PC-3 (cell line): ENCODE measurements around the gene KLRC1. TPM values are rescaled to one million over a fixed set of nuclear protein-coding genes. Genes with fewer than 3 reads are reported as not detected.

Experiments used
- ATAC-seq: fragments of 200-7000 bp; cut with Tn5 transposase; 2 replicates; pipeline ENCODE4 v1.9.1; 2020; ENCODE audit warnings: mild to moderate bottlenecking, moderate library complexity
- BruUV-seq: library from RNA; stranded (reverse); fragments of 400-500 nt; replicated peaks from 2 replicates; lab custom pipeline; 2021; lab: Mats Ljungman, UMichigan
- CTCF ChIA-PET: fragments of 300-600 bp; sonication (Branson Sonifier 250); formaldehyde crosslinking; loops from one replicate; lab custom pipeline; 2022; ENCODE audit warnings: antibody characterized with exemption; lab: Charles Lee
- POLR2A ChIA-PET: fragments of 300-600 bp; sonication (Branson Sonifier 250); formaldehyde crosslinking; loops from one replicate; lab custom pipeline; 2022; ENCODE audit warnings: antibody characterized with exemption; ENCODE audit not compliant: unreplicated experiment; lab: Charles Lee
- DNase-seq: peaks from one replicate; pipeline ENCODE4 v3.0.0-alpha.2; 2015
- H2AFZ ChIP-seq: fragments of 300-600 bp; sonication (generic); 2 replicates; pipeline ENCODE4 v1.6.0; 2016; ENCODE audit warnings: antibody characterized with exemption, low read length
- H3F3A ChIP-seq: fragments of 300-600 bp; sonication (generic); one replicate; pipeline ENCODE4 v1.6.0; 2017; ENCODE audit warnings: antibody characterized with exemption, low read length, control low read depth, mild to moderate bottlenecking; ENCODE audit not compliant: unreplicated experiment
- H3K27ac ChIP-seq: fragments of 300-600 bp; sonication (generic); 2 replicates; pipeline ENCODE4 v1.5.1; 2016; ENCODE audit warnings: mild to moderate bottlenecking, low read length
- H3K27me3 ChIP-seq: fragments of 300-600 bp; sonication (generic); 2 replicates; pipeline ENCODE4 v1.6.1; 2016; ENCODE audit warnings: low read length, mixed read lengths
- H3K36me3 ChIP-seq: fragments of 300-600 bp; sonication (generic); 2 replicates; pipeline ENCODE4 v1.6.1; 2016; ENCODE audit warnings: low read depth, mixed run types, low read length, mixed read lengths
- H3K4me1 ChIP-seq: fragments of 300-600 bp; sonication (generic); 2 replicates; pipeline ENCODE4 v1.5.1; 2016; ENCODE audit warnings: low read length; ENCODE audit not compliant: insufficient read depth
- H3K4me2 ChIP-seq: fragments of 300-600 bp; sonication (generic); 2 replicates; pipeline ENCODE4 v1.6.0; 2016; ENCODE audit warnings: low read length
- H3K4me3 ChIP-seq: fragments of 300-600 bp; sonication (generic); 2 replicates; pipeline ENCODE4 v1.5.1; 2016; ENCODE audit warnings: mild to moderate bottlenecking, low read length, mixed read lengths
- H3K79me2 ChIP-seq: fragments of 300-600 bp; sonication (generic); 2 replicates; pipeline ENCODE4 v1.6.1; 2017; ENCODE audit warnings: low read length, mixed read lengths
- H3K9ac ChIP-seq: fragments of 300-600 bp; sonication (generic); 2 replicates; pipeline ENCODE4 v1.6.0; 2016; ENCODE audit warnings: mild to moderate bottlenecking, low read length
- H3K9me2 ChIP-seq: fragments of 300-600 bp; sonication (generic); replicated peaks from 2 replicates; pipeline ENCODE4 v1.6.1; 2016; ENCODE audit warnings: mixed run types, low read length, mixed read lengths
- H3K9me3 ChIP-seq: fragments of 300-600 bp; sonication (generic); 2 replicates; pipeline ENCODE4 v1.6.1; 2016; ENCODE audit warnings: low read length, mixed read lengths
- H4K20me1 ChIP-seq: fragments of 300-600 bp; sonication (generic); 2 replicates; pipeline ENCODE4 v1.6.1; 2016; ENCODE audit warnings: low read length, mixed read lengths
- CTCF ChIP-seq: fragments of 300-600 bp; sonication (generic); conservative IDR thresholded peaks from 2 replicates; pipeline ENCODE4 v1.5.1; 2017; ENCODE audit warnings: antibody characterized with exemption, low read depth, mild to moderate bottlenecking, low read length
- EZH2 ChIP-seq: fragments of 300-600 bp; sonication (generic); IDR thresholded peaks from one replicate; pipeline ENCODE4 v1.6.1; 2017; ENCODE audit warnings: antibody characterized with exemption, mild to moderate bottlenecking, low read length; ENCODE audit not compliant: unreplicated experiment
- EZH2phosphoT487 ChIP-seq: fragments of 300-600 bp; sonication (generic); IDR thresholded peaks from 2 replicates; pipeline ENCODE4 v1.6.1; 2018; ENCODE audit warnings: mild to moderate bottlenecking, antibody characterized with exemption, low read length, borderline replicate concordance
- intact Hi-C: fragments of 100-400 bp; cut with micrococcal nuclease; formaldehyde crosslinking; loops from 2 replicates; pipeline ENCODE4 v1.9.0; 2023
- total RNA-seq: library from RNA; depleted of rRNA; stranded (reverse); fragments of >200 nt; gene quantifications from 2 replicates; pipeline ENCODE4 v1.2.3, GENCODE V29; 2014

Gene KLRC1
- total RNA-seq, 1 experiment from 2014 or later = not detected

GRCh38 chr12:10405294-10405693 is 47.9 kb downstream of the KLRC1 start:
- intact Hi-C loops = no loop called here
- CTCF ChIA-PET = no interaction called here

GRCh38 chr12:10404798-10405197 is 48.4 kb downstream of the KLRC1 start:
- H3K4me2 ChIP-seq = no peak overlapping the region
- peaks cover 3% of the 10 kb centered on the region; the same call in 1 of the 2 replicates for H3K4me1 ChIP-seq
- intact Hi-C loops = no loop called here
- no peak for DNase-seq
- no peaks in the 10 kb centered on the region for H3K36me3 ChIP-seq
- no peak overlapping the region for H2AFZ ChIP-seq
- no peak overlapping the region for H3K9ac ChIP-seq
- no peaks in the 10 kb centered on the region for H4K20me1 ChIP-seq
- ATAC-seq = no peak
- H3K9me3 ChIP-seq = no peaks in the 10 kb centered on the region
- ChIA-PET POLR2A (no interaction called here), CTCF (no interaction called here)
- H3F3A ChIP-seq = no peaks in the 10 kb centered on the region
- H3K27ac ChIP-seq = no peak overlapping the region
- no peaks in the 10 kb centered on the region for H3K27me3 ChIP-seq
- no peaks in the 10 kb centered on the region for H3K79me2 ChIP-seq
- no peak overlapping the region for H3K4me3 ChIP-seq
- BruUV-seq = no TSS peak
- TF ChIP-seq CTCF (no peak), EZH2phosphoT487 (no peak), EZH2 (no peak)
- H3K9me2 ChIP-seq = no peaks in the 10 kb centered on the region

More at GRCh38 chr12:10405294-10405693, 47.9 kb downstream of the KLRC1 start:
- POLR2A ChIA-PET = no interaction called here
- H3K79me2 ChIP-seq = no peaks in the 10 kb centered on the region
- H3K9ac ChIP-seq = no peak overlapping the region
- no peak overlapping the region for H2AFZ ChIP-seq
- no peaks in the 10 kb centered on the region for H3F3A ChIP-seq
- H3K9me3 ChIP-seq = no peaks in the 10 kb centered on the region
- no peak for TF ChIP-seq EZH2
- no peak for TF ChIP-seq CTCF
- TF ChIP-seq EZH2phosphoT487 = no peak
- no peak overlapping the region for H3K4me3 ChIP-seq
- no peaks in the 10 kb centered on the region for H4K20me1 ChIP-seq
- no peak overlapping the region for H3K4me2 ChIP-seq
- H3K4me1 ChIP-seq = peaks cover 3% of the 10 kb centered on the region; the same call in 1 of the 2 replicates
- no peak overlapping the region for H3K27ac ChIP-seq
- no peaks in the 10 kb centered on the region for H3K9me2 ChIP-seq
- H3K27me3 ChIP-seq = no peaks in the 10 kb centered on the region
- no TSS peak for BruUV-seq
- ATAC-seq (0 out of 2 replicates have a peak, but pooled peaks have one; percentile 33), DNase-seq (peak; percentile 68)
- no peaks in the 10 kb centered on the region for H3K36me3 ChIP-seq

- no TSS peak for BruUV-seq
- CTCF ChIA-PET = no interaction called here
- TF ChIP-seq CTCF = no peak
- TF ChIP-seq EZH2phosphoT487 = no peak
- no peak for TF ChIP-seq EZH2
- POLR2A ChIA-PET = no interaction called here
- H3K79me2 ChIP-seq = no peaks in the 10 kb centered on the region
- no peak for DNase-seq
- no peaks in the 10 kb centered on the region for H4K20me1 ChIP-seq
- peaks cover 21% of the 10 kb centered on the region for H3K4me1 ChIP-seq
- no peak overlapping the region for H3K9ac ChIP-seq
- H3K27ac ChIP-seq = no peak overlapping the region
- H3K9me2 ChIP-seq = no peaks in the 10 kb centered on the region
- no peak for ATAC-seq
- intact Hi-C loops = no loop called here
- H3K36me3 ChIP-seq = no peaks in the 10 kb centered on the region
- no peak overlapping the region for H3K4me2 ChIP-seq
- no peaks in the 10 kb centered on the region for H3F3A ChIP-seq
- H2AFZ ChIP-seq = no peak overlapping the region
- no peaks in the 10 kb centered on the region for H3K9me3 ChIP-seq
- no peak overlapping the region for H3K4me3 ChIP-seq
- H3K27me3 ChIP-seq = no peaks in the 10 kb centered on the region
Measured at GRCh38 chr12:10400829-10401228, 52.3 kb downstream of the KLRC1 start.
